Measurements from ENCODE around the gene TBC1D32.
"Not testable (repeated sequence)": the region's sequence is repeated elsewhere in the genome, so short reads cannot be mapped to it uniquely, and the experiment has no call there.

The TBC1D32 gene

GRCh38 chr6:121110733-121111132 lies 223.5 kb downstream of the TBC1D32 start:
- no peak for DNase-seq

DNA sequence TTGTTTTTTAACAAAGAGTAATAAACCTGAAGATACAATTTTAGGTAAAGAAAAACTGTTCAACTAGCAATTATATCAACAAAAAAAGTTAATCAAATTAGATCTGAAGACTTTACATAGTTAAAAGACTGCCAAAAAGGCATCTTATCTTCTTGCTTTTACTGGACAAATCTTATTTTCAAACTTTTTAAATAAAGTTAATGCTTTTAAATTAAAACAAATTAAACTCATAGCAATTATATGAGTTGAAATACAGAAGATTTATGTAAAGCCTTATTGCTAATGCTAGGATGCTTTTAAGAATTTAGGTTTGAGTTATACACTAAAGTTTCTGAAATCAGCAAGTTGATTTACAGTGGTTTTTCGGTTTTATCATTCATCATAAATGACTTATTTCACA lies 227.3 kb downstream of the TBC1D32 start:
- DNase-seq: no peak

DNA sequence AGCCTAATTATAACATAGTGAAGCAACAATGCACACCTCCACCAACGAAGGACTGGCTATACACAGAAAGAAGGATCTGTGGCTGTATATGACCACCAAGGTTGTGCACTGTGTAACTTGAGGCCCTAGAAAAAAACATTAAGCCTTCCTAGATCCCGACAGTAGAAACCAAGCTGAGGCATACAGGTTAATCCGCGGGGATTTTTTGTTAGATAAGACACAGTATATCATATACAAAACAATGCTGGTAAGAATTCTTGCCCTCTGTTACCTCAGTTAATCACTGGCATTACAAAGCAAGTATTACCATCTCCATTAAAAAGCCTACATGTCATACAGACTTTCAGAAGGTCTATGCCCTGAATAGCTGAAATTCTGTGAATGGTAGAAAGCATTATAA lies 228.8 kb downstream of the TBC1D32 start:
- no peak for DNase-seq

GRCh38 chr6:121093928-121094327 lies 240.4 kb downstream of the TBC1D32 start:
- DNase-seq: no peak

DNA sequence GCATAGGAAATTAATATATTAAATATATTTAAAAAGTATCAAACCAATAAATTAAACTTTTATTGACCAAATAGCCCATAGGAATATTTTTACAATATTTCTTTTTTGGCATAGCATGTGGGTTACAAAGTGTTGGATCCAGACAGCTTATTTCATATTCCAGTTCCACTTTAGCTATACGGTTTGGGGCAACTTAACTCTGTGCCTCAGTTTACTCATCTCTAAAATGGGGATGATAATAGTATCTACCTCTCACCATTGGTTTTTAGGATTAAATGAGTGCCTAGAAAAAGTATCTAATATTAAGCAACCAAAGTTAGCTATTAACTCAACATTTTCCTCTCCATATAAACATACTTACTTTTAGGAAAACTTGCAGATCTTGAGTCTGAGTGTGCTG lies 243.8 kb downstream of the TBC1D32 start:
- DNase-seq: no peak

- DNase-seq: no peak
Measured at GRCh38 chr6:121086876-121087275, 247.4 kb downstream of the TBC1D32 start.

- no peak for DNase-seq
Measured at GRCh38 chr6:121076119-121076518, 258.2 kb downstream of the TBC1D32 start.

DNA sequence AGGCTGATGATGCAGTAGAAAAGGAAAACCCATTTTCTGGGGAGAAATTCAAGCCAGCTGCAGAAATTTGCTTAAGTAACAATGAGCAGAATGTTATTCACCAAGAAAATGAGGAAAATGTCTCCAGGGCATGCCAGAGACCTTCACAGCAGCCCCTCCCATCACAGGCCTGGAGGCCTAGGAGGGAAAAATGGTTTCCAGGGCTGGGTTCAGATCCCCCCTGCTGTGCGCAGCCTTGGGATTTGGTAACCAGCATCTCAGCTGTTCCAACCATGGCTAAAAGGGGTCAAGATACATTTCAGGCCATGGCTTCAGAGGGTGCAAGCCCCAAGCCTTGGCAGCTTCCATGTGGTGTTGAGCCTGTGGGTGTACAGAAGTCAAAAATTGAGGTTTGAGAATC lies 265.5 kb downstream of the TBC1D32 start:
- DNase-seq: not testable (repeated sequence)

DNA sequence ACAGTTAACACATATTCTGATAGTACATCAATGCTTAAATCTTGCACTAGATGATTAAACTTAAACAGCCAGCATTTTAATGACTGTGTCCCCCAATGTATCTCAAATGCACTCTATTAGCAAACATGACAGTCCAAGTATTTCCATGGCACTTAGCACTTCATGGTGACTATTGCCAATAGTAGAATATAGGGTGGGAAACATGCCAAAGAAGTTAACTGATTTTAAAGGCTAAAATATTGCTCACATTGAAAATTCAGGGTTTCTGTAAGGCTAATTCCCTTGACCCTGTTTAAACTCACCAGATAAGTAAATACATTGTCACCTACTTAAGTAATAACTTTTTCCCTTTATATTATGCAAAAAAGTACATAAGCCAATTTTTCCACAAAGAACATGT lies 266.9 kb downstream of the TBC1D32 start:
- DNase-seq: no peak

DNA sequence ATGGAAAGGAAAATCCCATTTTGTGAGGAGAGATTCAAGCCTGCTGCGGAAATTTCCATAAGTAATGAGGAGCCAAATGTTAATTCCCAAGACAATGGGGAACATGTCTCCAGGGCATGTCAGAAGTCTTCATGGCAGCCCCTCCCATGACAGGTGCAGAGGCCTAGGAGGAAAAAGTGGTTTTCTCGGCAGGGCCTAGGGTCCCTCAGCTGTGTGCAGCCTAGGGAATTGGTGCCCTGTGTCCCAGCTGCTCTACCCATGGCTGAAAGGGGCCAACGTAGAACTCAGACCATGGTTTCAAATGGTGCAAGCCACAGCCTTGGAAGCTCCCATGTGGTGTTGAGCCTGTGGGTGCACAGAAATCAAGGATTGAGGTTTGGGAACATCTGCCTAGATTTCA lies 269.9 kb downstream of the TBC1D32 start:
- DNase-seq: no peak

GRCh38 chr6:121055572-121056163 lies 278.6 kb downstream of the TBC1D32 start:
- no peak for DNase-seq

DNA sequence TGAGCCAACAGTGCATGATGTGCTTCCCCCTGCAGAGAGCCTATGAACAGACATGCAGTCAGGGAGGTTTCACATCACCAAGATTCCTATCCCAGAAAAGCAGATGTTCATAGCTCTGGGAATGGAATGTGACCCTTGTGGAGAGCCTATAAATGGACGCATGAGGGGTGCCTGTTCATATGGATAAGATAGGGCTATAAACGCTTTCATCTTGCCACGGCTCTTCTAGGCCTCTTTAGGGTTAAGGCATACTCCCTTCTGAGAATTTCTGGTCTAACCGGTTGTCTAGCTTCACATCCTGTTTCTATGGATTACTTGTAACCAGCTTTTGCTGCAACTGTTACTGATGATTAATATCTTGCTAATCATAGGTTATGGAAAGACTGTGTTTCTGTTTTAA lies 285.7 kb downstream of the TBC1D32 start:
- not testable (repeated sequence) for DNase-seq

GRCh38 chr6:121044905-121045304 lies 289.4 kb downstream of the TBC1D32 start:
- not testable (repeated sequence) for DNase-seq

GRCh38 chr6:121043706-121044105 lies 290.6 kb downstream of the TBC1D32 start:
- not testable (repeated sequence) for DNase-seq

DNA sequence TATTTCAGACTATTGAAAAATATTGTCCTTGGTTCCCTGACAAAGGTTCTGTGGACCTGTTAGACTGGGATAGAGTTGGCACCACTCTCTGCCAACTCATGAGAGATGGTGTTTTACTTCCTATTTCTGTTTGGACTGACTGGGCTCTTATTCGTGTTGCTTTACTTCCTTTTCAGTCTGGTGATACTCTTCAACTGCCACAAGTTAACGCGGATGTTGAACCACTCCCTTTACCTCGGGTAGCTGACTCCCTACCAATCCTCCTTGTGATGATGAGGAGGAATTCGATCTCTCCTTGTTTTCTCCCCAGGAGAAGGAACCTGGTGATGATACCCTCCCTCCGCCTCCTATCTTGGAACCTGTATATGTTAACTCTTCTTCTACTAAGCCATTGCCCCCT lies 291.1 kb downstream of the TBC1D32 start:
- not testable (repeated sequence) for DNase-seq

DNA sequence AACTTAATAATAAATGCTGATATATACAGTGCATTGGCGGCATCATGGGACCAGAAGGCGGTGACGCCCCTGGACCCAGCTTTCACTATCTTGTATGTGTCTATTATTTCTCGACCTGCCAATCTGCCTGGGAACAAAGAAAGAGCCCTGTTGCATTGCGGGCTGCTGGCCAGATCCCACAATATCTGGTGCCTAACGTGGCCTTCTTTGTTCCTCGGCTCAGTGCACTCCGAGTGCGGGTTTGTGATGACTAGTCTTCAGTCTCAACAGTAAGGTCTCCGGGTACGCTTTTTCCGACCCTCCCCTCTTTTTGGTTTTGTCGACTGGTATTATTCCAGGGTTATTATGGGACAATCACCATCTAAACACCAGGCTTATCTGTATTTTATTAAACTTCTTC lies 291.5 kb downstream of the TBC1D32 start:
- no peak for DNase-seq

- no peak for DNase-seq
Measured at GRCh38 chr6:121040831-121041230, 293.4 kb downstream of the TBC1D32 start.

- DNase-seq: no peak
Measured at GRCh38 chr6:121033091-121033490, 301.2 kb downstream of the TBC1D32 start.

DNA sequence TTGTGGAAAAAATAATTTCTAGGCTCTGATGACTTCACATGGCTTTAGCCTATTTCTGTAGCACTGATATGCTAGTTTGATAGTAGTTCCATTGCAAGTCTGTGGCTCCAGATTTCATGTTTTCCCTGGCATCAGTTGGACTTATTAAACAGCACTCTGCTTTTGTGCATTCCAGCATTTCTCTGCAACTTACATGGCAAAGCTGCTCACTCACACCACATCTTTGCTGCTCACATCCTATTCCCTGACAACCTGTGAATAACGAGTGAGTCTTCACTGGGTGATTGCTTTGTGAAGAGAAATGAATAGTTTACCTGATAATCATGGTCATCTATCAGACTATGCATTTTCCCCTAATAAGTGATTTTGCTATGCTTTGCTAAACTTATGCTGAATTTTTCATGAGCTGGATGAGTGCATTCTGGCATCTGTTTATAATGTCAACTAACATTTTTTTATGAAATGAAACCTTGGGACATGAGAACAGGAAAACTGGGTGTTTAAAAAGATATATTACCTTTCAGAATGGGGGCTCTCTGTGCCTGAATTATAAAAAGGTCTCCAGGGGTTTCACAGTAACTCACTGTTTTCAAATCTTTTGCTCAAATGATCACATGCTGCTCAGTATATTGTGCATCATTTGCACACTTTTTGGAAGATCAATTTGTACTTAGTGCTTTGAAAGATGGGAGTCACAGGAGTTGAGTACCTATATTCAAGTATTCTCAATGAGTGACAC lies 301.8 kb downstream of the TBC1D32 start:
- DNase-seq: no peak
